ENCODE measurements around the gene SP6.

The SP6 gene

DNA sequence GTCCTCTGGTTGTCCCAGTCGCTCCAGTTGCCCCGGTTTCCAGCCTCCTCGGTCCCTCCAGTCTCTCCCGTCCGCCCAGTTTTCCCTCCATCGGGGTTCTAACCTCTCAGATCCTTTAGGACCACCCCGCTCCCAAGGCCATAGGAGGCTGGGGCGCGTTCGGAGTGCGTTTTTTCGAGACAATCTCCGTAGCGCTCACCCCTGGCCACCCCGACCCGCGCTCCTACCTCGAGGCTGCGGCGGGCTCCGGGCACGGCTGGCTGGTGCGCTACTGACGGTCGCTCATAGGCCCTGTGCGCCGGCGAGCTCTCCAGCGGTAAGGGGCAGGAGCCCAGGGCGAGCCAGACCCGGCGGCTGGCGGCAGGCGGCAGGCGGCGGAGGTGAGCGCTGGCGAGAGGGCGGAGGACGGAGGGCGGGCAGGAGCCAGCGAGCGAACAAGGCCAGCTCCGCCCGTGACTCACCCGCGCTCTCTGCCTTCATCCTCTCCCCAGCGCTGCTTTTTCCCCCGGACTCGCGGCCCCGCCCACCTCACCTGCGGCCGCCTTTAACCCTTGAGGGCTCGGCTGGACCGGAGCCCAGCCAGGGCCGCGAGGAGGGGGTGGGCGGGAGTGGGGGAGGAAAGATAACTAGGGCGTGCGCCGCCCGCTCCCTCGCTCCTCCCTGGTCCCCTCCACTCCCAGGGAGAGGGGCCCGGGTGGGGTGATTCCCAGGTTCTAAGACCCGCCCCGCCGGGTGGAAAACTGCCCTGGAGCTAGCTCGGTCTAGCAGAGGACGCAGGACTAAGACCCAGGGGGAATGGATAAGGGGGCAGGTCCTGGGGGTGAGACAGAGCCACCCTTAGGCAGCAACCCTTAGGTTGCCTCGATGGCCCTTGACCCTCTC lies at the start of gene SP6:
TSS of gene SP6 (minus strand) at position 472 of the 882 bp plus-strand sequence. CDS start 2,734 bp downstream, outside the sequence.
- peak; percentile 31 to 62 (median 39) for DNase-seq (ENCODE audit: low read depth in 2 of 3, low spot score in 1 of 3)

DNA sequence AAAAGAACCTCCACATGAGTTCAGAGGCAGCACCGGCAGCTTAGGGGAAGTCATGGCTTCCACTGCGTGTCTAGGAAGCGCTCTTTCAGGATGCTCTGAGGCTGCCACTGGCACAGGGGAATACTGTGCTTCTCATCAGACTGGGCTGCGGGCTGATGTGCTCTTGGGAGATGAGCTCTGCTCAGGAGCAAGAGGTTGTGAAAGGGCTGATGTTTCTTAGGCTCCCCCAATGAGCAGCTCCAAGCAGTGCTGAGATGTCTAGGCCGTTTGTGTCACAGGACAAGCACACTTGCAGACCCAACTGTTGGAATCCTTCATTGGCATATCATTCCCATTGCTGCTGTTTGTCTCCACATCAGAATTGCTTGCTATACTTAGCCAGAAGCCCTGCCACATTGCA lies 48.7 kb upstream of the SP6 start:
- DNase-seq (ENCODE audit: low read depth in 2 of 3, low spot score in 1 of 3), result no peak

DNA sequence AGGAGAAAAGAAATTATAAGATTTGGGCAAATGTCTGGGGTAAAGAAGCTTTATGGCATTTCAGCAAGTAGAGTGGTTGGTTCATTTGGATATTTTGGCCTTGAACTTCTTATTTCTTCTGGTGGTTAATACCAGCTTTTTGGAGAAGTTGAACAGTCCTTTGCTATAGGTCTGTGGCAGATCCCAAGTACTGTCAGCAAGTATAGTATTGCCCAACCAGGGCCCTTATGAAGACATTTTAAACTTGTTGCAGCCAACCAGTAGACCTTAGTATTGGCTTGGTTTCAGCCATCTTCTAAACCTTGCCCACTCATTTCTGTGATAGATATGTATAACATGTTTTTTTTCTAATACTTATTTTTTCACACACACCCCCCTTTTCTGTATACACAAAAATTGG lies 47.3 kb upstream of the SP6 start:
- DNase-seq (ENCODE audit: low read depth in 2 of 3, low spot score in 1 of 3), result no peak

DNA sequence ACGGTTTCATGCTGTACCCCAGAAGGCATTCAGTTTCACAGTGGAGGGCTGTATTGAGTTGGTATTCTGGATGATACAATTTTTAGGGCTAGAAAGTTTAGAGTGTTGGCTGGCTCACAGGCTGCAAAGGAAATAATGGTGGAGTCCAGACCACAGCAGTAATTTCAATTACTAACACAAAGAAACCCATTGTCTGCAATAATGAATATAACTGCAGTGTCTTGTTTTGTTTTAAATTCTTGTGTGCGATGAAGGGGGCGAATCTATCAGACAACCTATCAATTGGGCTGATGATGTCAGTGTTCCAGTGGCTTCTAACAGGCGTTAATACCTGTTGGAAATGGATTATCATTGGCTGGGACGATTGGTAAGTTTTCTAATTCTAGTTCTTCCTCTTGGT lies 46.6 kb upstream of the SP6 start:
- no peak for DNase-seq (ENCODE audit: low read depth in 2 of 3, low spot score in 1 of 3)

DNA sequence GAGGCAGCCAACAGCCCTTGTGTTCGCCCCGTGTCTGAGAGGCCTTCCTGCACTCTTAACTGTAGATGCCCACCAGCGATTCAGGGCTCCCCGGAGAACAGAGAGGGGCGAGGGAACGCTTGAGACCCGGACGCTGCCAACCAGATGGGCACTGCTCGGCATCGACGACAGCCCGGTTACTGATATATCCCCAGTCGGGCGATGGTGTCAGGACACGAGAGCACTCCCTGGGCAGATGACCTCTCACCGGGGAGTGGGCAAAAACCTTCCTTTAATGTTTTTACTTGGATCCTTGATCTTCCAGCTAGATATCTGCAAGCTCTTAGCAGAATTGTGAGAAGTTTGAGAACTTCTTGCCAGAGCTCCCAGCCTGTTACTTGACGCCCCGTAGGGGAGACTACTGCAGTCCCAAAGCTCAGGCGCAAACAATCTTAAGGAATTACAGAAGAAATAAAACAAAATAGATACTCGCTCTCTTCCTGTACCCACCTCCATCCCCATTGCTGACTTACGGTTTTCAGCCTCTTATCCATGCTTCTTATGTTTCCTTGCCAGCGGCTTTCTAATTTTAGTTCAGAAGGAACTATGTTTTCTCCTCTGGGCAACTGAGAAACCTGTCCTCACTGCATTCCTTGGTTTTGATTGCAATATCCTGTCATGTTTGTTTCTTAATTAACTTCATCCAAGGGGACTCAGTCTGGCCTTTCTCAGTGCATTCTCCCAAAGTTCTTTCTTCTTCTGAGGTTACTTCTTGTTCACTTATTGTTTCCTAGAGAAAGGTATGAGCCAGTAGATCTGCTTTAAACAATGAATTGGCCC lies 45.9 kb upstream of the SP6 start:
- no peak for DNase-seq (ENCODE audit: low read depth in 2 of 3, low spot score in 1 of 3)

DNA sequence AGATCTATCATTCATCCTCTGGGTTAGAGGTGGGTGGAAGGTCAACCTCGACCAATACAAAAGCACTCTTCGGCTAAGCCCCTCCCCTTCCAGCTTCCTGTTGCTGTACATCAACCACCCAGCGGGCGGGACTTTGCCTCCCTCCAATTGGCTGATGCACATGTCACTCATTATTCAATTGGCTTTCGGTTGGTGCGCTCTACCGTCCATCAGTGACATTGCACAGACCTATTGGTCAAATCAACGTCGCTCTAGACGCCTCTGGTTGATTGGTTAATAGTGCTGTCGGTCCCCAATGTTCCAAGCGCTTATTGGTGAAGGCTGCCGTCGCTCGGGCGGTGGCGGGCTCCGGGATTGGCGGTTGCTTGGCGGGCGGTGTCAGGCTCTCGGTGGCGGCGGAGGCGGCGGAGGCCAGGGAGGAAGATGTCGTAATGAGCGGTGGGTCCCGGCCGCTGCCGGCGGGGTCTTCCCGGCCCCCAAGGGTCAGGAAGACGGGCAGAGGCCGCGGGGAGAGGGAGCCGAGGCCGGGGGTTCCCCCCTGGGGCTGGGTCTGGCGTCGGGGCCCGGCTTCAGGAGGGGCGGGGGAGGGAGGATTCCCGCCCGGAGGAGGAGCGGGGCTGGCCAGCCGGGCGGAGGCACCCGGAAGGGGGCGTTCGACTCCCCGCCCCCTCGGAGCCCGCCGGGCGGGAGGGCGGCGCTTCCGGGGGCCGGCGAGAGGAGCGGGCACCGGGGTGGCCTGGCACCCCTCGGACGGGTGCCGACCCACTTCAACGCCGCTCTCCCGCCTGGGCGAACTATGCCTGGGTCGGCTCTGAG lies 45.1 kb upstream of the SP6 start, which contains the start of gene SP2:
TSS of gene SP2 (plus strand) at position 381 of the 816 bp plus-strand sequence. CDS start at position 432, 51 bp downstream.
- DNase-seq (ENCODE audit: low read depth in 2 of 3, low spot score in 1 of 3), result peak; percentile 98 to 100 (median 100)

DNA sequence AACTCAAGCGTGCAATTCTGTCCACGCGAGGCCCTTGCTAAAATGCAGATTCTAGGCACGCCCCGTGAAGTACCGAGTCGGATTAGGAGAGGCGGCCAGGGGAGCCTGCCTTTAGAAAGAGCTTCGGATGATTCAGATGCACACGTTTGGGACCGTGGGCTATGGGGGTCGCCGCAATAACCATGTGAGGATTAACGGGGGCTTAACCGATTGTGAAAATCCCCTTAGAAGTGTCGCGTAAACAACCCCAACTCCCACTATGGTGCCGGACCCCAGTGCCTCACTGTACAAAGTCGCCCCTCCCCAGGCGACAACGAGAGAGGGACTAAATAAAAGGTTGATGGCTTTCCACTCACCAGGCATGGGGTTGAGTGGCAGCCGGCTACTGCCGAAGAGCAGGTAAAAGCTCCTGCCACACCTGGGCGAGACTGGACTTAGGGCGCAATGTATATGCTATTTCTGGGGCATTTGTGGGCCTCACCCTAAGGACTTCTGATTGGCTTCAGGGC lies 44.4 kb upstream of the SP6 start:
- DNase-seq (ENCODE audit: low read depth in 2 of 3, low spot score in 1 of 3), result peak in 2 of 3 donors; percentile 4 to 27

DNA sequence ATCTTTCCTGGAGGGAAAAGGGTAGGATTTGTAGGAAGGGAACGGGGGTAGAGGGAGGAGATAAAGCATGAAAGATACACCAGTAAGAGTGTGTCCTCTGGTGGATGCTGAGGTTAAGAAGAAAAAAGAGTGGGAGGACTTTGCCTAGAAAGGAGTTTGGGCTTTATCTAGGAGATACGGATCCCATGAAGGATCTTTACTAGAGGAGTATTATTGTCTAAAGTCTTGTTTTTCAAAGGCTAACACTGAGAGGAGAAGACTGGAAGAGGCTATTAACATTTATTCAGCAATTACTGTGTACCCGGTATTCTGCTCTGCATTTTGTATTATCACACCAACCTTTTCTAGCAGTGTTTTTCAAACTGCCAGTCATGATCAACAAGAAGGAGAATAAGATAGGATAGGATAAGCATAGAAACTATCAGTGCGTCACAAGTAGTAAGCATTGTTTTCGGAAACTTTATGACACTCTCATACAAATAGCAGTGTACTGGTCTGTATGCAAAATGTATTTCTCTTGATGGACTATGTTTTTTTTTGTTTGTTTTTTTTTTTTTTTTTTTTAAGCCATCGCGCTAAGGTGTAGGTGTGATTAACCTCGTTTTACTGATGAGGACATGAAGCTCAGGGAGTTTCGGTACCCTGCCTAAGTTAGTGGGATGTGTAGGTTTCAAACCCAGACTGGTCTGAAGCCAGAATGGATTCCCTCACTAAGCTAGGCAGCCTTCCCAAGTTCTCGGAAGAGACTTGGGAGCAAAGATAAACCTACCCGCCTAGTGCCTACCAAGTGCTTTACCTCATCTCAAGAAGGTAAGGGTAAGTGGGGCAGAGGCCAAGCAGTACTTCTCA lies 43.8 kb upstream of the SP6 start:
- no peak for DNase-seq (ENCODE audit: low read depth in 2 of 3, low spot score in 1 of 3)

DNA sequence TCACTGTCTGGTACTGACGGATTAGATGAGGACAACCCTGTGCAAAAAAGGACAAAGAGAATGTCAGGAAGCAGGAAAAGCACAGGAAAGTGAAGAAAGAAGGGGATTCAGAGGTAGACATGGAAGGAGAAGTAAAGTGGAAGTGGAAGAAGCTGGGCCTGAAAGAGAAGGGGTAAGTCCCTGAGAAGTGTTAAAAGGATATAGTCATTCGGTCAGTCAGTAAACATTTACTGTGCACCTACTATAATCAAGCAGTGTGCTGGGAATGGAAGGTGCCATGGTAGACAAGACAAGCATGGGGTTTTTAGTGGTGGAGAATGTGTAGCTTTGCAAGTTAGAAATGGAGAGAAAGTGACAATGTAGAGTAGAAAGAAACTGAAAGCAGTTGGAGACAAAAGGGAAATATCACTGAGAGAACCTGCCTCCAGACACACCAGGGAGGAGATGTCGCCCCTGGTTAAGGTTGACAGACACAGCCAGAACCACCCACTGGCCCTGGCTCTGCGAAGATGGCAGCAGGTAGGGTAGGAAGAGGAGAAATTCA lies 40.7 kb upstream of the SP6 start:
- no peak for DNase-seq (ENCODE audit: low read depth in 2 of 3, low spot score in 1 of 3)

DNA sequence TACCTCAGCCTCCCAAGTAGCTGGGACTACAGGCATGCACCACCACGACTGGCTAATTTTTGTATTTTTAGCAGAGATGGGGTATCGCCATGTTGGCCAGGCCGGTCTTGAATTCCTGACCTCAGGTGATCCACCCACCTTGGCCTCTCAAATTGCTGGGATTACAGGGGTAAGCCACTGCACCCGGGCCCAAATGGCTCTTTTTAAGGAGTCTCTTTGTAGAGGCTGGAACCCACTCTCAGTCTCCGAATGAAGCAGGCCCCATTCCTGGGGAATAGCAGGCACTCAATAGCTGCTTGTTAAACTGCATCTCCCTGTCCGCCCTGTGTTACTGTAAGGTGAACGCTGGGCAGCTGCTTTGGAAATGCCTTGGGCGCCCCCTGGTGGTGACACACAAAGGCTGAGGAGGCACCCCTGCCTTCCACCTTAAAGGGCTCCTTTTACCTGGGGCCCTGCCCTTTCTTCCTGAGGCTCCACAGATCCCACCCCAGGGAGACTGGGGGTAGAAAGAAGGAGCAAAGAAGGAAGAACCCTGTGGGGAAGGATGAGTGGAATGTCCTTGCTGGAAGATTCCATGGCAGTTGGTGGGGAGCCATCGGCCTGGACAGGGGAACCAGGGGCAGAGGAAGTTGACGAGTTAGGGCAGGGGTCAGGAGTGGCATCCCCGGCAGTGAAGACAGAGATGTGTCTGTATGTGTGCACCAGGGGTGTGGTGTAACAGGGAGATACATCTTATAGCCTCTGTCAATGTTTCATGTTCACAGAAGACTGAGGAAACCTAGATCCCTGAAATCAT lies 39.0 kb upstream of the SP6 start:
- DNase-seq (ENCODE audit: low read depth in 2 of 3, low spot score in 1 of 3), result peak; percentile 83 to 93 (median 88)

DNA sequence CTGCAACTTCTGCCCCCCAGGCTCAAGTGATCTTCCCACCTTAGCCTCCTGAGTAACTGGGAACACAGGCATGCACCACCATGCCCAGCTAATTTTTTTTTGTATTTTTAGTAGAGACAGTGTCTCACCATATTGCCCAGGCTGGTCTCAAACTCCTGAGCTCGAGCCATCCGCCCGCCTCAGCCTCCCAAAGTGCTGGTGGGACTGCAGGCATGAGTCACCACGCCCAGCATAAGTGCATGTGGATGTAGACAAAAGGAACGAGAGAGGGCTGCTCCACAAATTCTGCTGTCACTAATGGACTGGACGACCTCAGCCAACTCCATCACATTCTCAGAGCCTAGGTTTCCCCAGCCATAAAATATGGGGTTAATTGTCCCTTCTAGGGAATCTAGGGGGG lies 37.3 kb upstream of the SP6 start:
- no peak for DNase-seq (ENCODE audit: low read depth in 2 of 3, low spot score in 1 of 3)

DNA sequence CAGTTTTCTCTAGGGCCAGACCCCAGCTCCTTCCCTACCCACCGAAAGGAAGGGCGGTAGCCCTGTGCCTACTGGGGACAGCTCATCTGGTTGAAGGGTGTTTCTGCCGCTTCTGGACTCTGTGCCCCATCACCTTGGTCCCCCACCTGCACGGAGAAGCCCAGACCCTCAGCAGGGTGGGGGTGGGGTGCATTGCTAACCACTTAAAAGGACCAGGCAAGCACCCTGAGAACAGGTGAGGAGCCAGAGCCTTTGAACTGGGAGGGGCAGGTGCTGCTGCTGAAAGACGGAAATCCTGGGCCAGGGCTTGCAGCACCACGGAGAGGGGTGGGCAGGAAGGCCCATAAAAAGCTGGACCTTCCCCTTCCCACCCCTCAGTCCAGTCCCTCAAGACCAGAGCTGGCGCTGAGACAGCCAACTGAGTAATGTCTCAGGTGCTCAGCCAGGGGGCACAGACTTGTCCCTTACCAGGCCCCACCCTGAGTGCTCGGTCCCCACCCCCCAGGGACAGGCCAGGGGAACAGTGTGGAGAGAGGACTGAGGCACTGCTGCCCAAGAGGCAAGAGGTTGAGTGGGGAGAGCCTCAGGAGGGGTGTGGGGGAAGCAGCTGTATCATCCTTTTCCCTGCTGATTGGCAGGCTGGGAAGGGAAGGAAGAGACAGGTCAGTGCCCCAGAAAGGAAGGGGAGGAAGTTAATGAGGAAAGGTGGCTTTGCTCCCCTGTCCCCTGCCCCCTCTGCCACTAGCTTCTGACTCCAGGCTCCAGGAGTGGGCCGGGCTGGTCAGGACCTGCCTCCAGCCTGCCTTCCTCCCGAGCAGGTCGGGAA lies 34.2 kb upstream of the SP6 start:
- no peak for DNase-seq (ENCODE audit: low read depth in 2 of 3, low spot score in 1 of 3)

DNA sequence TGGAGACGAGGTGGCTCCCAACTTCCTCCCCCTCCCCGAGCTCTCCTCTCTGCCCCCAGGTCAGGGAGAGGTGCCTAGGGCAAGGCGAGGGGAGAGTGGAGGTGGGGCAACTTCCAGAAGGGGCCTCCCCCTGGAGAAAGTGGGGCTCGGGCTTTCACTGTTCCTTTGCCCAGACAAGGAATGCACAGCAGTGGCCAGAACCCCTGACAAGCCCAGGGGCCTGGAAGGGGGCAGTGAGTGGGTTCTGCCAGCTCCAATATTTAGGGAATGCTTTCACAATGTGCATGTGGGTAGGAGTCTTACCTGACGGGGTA lies 33.4 kb upstream of the SP6 start:
- no peak for DNase-seq (ENCODE audit: low read depth in 2 of 3, low spot score in 1 of 3)

DNA sequence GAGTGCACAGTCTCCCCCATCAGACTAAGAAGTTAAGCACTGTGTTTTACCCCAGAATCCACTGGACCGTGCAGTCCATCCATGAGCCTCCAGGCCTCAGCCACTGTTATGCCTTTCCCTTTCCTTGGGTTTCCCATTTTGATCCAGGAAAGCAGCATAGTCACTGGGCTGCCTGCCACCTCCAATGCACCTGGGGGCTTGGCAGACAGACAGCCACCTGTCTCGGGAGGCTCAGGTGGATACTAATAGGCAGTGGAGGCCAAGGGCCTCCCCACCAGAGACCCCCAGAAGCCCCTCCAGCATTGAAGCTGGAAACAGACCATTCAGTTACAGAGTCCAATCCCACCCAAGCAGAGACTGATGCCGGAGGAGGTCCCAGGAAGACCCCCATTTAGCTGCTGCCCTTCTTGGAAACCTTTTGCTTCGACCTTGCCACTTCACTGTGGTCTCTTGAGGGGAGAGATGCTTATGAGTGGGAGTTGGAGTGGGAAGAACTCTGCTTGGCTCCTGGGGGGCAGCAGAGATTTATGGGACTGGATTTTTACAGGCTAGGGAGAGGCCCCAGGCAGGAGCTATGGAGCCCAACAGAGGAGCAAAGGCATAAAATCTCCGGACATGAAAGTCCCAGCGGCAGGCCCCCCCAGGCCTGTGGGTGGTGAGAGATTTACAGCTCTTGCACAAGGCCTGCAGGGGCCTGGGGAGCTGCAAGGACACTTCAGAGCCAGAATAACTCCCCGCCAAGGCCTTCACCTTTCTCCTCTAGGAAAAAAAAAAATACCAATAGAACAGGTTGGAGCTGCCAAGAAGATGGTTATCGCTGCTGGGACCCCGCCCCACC lies 32.8 kb upstream of the SP6 start:
- DNase-seq (ENCODE audit: low read depth in 2 of 3, low spot score in 1 of 3), result no peak

DNA sequence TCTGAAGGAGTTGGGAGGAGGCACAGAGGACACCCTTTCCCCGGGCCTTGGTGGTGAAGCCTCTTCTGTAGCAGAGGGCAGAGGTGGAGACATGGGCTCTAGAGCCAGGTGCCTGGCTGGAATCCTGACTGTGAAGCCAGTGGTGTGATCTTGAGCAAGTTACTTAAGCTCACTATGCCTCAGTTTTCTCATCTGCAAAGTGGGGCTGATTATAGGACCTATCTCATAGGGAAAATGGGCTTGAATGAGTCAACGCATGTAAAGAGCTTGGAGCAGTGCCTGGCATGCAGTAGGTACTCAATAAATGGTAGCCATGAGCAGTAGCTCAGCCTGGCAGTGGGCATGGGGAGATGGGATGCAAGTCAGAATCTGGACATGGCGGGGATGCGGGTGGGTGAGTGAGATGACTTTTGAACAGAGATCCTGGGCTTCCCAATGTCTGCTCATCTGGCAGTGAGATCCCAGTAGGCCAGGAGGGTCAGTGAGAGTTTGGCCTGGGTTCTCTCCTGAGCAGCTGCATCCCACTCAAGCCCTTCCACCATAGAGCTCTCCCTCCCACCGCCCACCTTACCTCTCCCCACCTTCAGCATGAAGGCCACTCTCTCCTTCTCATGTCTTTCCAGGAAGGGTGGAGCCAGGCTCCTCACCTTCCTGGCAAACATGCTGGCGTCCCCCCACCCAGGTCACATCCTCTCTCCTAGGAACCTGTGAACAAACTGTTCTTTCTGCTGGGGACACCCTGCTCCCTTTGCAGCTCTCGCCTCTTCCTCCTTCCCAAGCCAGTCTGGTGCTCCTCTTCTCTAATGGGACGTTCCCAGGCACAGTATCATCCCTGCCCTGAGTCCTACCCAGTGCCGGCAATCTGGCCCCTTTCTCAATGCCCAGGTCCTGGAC lies 32.0 kb upstream of the SP6 start:
- DNase-seq (ENCODE audit: low read depth in 2 of 3, low spot score in 1 of 3), result no peak

DNA sequence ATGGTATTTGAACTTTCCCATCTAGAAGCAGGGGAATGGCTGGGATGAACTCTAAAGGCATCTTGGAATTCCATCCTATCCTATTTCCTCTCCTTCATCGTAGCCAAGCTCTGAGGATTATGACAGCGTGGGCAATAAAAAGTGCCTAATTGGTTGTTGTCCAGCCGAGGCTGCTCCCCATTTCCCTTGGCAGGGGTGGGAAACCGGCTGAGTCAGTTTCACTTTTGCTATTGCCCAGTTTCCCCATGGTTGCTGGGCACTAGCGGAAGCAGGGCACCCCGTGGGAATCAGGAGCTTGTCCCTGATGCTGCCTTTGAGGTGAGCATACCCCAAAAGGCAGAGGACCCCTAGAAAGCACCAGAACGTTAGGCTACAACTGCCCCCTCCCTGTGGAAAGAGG lies 31.3 kb upstream of the SP6 start:
- DNase-seq (ENCODE audit: low read depth in 2 of 3, low spot score in 1 of 3), result no peak
